ENCODE results near the gene ZNF532.

The ZNF532 gene

GRCh38 chr18:58947136-58947732, 82.6 kb downstream of the ZNF532 start:
- DNase-seq (ENCODE audit: low read depth) = no peak
- TF ChIP-seq CTCF (IDR thresholded peaks at IDR 0.05; ENCODE audit: low read depth, low read length) (no peak), MYC (IDR thresholded peaks at IDR 0.05; ENCODE audit: low read depth, low read length) (no peak), POLR2A (IDR thresholded peaks at IDR 0.05; ENCODE audit: extremely low read depth, insufficient read length) (no peak)
- H3K4me3 ChIP-seq (ENCODE audit: low read depth, low read length) = no peak overlapping the region

GRCh38 chr18:58949031-58949430, 84.4 kb downstream of the ZNF532 start:
- H3K4me3 ChIP-seq (ENCODE audit: low read depth, low read length) = no peak overlapping the region
- no peak for DNase-seq (ENCODE audit: low read depth)
- TF ChIP-seq CTCF (IDR thresholded peaks at IDR 0.05; ENCODE audit: low read depth, low read length) (no peak), MAX (IDR thresholded peaks at IDR 0.05; ENCODE audit: low read depth, low read length) (no peak), POLR2A (IDR thresholded peaks at IDR 0.05; ENCODE audit: extremely low read depth, insufficient read length) (no peak), MYC (IDR thresholded peaks at IDR 0.05; ENCODE audit: low read depth, low read length) (no peak)

- no peak for TF ChIP-seq CTCF (IDR thresholded peaks at IDR 0.05; ENCODE audit: low read depth, low read length)
- no peak for TF ChIP-seq POLR2A (IDR thresholded peaks at IDR 0.05; ENCODE audit: extremely low read depth, insufficient read length)
- no peak for TF ChIP-seq MYC (IDR thresholded peaks at IDR 0.05; ENCODE audit: low read depth, low read length)
- TF ChIP-seq MAX (IDR thresholded peaks at IDR 0.05; ENCODE audit: low read depth, low read length) = no peak
- no peak for DNase-seq (ENCODE audit: low read depth)
These were observed 87.5 kb downstream of the ZNF532 start for GRCh38 chr18:58951986-58952702.

GRCh38 chr18:58952858-58953257, 88.2 kb downstream of the ZNF532 start:
- TF ChIP-seq POLR2A (IDR thresholded peaks at IDR 0.05; ENCODE audit: extremely low read depth, insufficient read length) = no peak
- no peak for TF ChIP-seq MYC (IDR thresholded peaks at IDR 0.05; ENCODE audit: low read depth, low read length)
- TF ChIP-seq CTCF (IDR thresholded peaks at IDR 0.05; ENCODE audit: low read depth, low read length) = no peak
- TF ChIP-seq MAX (IDR thresholded peaks at IDR 0.05; ENCODE audit: low read depth, low read length) = no peak
- no peak overlapping the region for H3K4me3 ChIP-seq (ENCODE audit: low read depth, low read length)
- DNase-seq (ENCODE audit: low read depth) = no peak

More at GRCh38 chr18:58951986-58952702, 87.5 kb downstream of the ZNF532 start:
- H3K4me3 ChIP-seq (ENCODE audit: low read depth, low read length) = no peak overlapping the region

- TF ChIP-seq MAX (IDR thresholded peaks at IDR 0.05; ENCODE audit: low read depth, low read length) = no peak
- TF ChIP-seq MYC (IDR thresholded peaks at IDR 0.05; ENCODE audit: low read depth, low read length) = no peak
- no peak for DNase-seq (ENCODE audit: low read depth)
- H3K4me3 ChIP-seq (ENCODE audit: low read depth, low read length) = no peak overlapping the region
These were observed 89.0 kb downstream of the ZNF532 start for GRCh38 chr18:58953627-58954026.

GRCh38 chr18:58955001-58955400, 90.3 kb downstream of the ZNF532 start:
- no peak overlapping the region for H3K4me3 ChIP-seq (ENCODE audit: low read depth, low read length)
- TF ChIP-seq MAX (IDR thresholded peaks at IDR 0.05; ENCODE audit: low read depth, low read length) = no peak
- TF ChIP-seq POLR2A (IDR thresholded peaks at IDR 0.05; ENCODE audit: extremely low read depth, insufficient read length) = no peak
- TF ChIP-seq MYC (IDR thresholded peaks at IDR 0.05; ENCODE audit: low read depth, low read length) = no peak
- no peak for TF ChIP-seq CTCF (IDR thresholded peaks at IDR 0.05; ENCODE audit: low read depth, low read length)
- no peak for DNase-seq (ENCODE audit: low read depth)
